Mesenteric fat pad (tissue), 1 donor: Measurements from ENCODE around the gene ROBO2. TPM values are rescaled to one million over a fixed set of nuclear protein-coding genes. Genes with fewer than 3 reads are reported as not detected.

Source experiments
- DNase-seq: peaks from one replicate; pipeline ENCODE4 v3.0.0-alpha.2; 2020; ENCODE audit warnings: low spot score
- total RNA-seq: library from RNA; stranded (reverse); fragmentation: NEBNext Ultra II Directional; extraction: Animal tissue kit (Norgen Biotek cat#: 25700); gene quantifications from one replicate; pipeline ENCODE4 v1.2.1, GENCODE V29; 2021
- donor health status: DM: yes; HTN: yes; CAD: no.

Gene ROBO2
- total RNA-seq, 1 donor from 2014 or later = 1.8 TPM

DNA sequence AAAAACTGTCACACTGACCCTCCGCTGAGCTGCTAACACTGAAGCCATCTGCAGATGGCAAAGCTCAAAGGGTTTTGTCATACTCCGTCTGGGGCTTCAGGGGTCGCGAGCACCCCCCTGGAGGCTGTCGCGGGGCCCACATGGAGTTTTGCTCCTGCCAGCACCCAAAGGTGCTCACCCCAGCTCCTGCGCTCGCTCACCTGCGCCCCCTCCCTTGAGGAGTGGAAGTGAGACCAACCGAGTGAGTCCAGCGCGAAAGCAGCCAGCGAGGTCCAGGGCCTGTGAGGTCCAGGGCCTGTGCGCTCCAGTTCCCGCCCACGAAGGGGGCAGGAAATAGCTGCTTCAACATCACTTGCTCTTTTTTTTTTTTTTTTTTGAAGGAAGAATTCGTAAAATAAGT is 208.5 kb downstream of the ROBO2 start:
- DNase-seq = no peak

GRCh38 chr3:77251136-77251535 is 211.2 kb downstream of the ROBO2 start:
- no peak for DNase-seq

DNA sequence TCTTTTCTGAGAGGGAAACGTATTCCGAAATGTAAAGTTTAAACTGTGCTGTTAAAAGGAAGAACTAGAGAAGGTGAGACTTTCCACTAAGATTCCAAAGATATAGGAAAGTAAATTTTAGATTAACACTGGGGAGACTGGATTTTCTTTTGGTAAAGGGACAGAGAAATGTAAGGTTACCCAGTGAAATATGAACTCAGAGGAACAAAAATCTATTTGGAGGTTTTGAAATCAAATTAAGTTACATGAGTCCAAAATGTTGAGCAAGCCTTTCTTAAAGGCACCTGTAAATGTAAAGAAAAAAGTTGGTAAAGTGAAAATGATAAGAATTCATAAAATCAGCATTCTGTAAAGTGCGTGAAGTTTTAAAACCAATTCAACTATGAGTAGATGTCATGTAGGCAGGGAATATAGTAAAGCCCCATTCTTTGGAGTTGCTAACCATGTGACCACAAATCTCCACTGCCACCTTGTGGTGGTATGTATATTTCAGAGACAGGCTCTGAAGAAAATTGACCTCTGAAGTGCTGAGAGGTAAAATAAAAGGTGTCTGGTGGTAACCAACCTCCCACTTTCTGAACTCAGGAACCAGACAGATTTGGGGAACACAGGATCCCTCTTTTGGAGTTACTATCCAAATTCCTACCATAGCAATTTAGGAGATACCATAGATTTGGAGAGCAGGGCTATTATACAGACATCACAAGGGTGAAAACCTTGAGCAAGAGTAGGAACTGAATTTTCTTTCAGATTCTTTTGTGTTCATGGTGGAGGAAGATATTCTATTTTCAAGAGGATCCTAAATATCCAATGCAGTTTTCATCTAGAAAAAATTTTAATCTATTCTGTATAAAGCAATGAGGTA is 215.3 kb downstream of the ROBO2 start:
- no peak for DNase-seq

GRCh38 chr3:77256584-77257503 is 216.9 kb downstream of the ROBO2 start:
- no peak for DNase-seq

DNA sequence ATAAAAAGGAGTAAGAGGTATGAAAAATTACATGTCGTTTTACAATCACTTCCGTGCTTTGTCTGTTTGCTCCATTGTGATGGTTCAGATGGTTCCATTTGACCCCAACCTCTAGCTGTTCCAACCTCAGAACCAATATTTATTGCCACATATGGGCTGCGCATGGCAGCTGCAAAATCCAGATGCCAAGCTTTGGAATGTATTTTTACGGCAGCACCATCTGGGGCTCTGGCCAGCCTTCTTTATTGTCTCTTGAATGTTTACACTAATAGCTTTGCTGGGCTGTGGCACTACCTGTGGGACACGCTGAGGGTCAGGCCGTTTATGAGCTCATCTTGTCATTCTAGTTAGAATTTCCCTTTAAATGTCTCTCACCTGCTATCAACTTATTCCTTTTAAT is 219.8 kb downstream of the ROBO2 start:
- DNase-seq = no peak

DNA sequence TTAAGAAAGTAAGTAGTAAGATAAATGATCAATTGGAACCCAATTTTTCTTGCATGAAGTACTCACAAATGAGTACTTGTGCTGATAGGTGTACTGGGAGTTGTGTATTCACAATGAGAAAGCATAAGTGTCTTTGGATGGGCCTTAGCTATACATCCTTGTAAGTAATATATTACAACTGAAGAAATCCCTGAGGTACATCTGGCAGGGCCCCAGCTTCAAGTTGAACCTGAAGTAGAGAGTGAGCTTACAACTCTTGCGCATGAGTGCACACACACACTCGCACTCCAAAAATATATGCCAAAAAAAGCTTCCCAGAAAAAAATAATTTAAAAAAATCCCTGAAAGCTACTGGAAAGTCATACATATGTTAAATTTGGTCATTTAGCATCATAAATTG is 222.5 kb downstream of the ROBO2 start:
- no peak for DNase-seq

GRCh38 chr3:77267589-77267988 is 227.7 kb downstream of the ROBO2 start:
- no peak for DNase-seq

DNA sequence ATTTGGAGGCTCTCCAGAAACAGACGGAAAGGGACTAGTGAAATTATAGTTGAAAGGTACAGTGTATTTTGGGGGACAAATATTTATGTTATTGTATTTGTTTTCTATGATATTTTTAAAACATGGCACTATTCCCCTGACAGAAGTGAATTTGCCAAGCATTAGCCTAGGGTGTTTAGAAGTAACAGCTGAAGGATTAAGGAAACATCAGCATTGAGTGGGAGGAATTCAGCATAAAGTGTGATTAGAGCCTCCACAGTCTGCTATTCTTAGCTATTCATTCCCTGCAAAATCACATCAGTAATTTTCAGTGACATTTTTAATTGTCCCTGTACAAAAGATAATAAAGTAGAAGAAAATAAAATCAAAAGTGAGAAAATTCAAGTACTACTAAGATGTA is 231.4 kb downstream of the ROBO2 start:
- no peak for DNase-seq

DNA sequence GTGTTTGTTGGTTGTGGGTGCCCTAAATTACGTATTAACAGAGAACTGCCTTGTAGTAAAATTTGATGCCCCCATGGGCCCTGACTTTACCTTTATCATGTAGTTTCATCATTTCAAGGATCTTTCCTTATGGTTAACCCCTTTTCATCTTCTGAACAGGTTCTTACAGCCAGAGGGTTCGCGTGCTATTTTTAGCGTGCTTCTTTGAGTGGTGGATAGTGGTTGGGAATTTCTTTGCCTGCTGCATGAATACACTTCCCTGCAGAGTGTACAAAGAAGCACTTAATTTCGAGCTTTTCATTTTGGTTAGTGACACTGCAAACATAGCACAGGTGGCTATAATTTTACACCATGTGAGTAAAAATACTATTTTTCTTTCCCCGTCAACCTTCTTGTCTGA is 231.8 kb downstream of the ROBO2 start:
- DNase-seq = no peak

DNA sequence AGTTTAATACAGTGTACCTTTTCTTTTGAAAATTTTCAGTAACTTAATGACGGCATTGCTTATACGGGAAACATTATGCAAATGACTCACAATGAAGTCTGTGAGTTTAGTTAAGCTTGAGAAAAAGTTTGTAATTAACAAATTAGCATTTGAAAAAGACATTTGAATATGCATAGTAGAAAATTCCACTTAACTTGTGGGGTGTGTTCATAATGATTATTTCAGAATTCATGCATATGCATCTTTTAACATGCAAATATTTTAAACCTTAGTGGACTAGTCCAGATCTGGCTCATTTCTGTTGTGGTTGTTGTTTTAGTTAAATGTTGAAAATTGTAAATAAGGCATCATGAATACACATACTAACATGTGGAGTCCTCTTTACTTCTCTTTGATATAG is 239.4 kb downstream of the ROBO2 start:
- DNase-seq = no peak

DNA sequence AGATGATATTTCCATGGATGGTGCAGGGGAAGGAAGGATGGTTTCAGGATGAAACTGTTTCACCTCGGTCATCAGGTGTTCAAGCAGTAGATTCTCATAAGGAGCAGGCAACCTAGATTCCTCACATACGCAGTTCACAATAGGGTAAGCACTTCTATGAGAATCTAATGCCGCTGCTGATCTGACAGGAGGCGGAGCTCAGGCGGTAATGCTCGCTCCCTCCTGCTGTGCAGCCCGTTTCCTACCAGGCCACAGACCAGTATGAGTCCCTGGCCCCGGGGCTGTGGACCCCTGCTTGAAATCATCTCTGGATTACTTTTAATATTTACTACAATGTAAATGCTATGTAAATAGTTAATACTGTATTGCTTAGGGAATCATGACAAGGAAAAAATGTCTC is 241.8 kb downstream of the ROBO2 start:
- no peak for DNase-seq

- no peak for DNase-seq
Observed at GRCh38 chr3:77283108-77283507, 243.2 kb downstream of the ROBO2 start.

DNA sequence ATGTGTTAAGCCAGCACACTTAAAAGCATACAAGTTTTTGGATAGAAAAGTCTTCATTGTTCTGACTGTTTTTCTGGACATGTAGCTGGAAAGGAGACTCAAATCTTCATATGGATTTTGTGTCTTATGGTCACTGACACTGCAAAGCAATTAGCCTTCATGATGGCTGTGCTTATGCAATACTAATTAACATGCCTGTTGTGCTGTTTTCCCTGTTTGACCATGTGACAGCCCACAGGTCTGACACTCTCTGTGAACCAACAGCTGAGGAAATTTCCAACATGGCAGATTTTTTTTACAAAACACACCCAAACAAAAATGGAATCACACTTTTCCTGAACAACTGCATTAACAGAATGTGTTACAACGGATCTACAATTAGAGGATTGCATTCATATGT is 248.4 kb downstream of the ROBO2 start:
- DNase-seq = no peak

- no peak for DNase-seq
Observed at GRCh38 chr3:77296527-77296926, 256.6 kb downstream of the ROBO2 start.

DNA sequence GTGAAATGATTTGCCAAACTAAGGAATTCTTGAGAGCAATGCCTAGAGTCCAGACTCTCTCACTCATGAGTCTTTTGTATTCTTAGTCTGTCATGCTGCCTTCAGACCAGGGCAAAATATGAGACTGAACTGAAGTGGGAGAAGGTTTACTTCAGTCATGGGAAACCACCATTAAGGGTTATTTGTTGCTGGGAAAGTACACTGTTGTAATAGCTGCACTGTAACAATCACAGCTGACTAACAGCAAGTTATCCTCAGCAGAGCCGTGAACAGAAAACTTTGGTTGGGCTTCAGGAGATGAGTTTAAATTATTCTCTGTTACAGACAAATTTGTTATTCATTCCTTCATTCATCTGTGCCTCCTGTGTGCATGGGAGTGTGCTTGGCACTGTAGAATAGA is 258.5 kb downstream of the ROBO2 start:
- DNase-seq = no peak

DNA sequence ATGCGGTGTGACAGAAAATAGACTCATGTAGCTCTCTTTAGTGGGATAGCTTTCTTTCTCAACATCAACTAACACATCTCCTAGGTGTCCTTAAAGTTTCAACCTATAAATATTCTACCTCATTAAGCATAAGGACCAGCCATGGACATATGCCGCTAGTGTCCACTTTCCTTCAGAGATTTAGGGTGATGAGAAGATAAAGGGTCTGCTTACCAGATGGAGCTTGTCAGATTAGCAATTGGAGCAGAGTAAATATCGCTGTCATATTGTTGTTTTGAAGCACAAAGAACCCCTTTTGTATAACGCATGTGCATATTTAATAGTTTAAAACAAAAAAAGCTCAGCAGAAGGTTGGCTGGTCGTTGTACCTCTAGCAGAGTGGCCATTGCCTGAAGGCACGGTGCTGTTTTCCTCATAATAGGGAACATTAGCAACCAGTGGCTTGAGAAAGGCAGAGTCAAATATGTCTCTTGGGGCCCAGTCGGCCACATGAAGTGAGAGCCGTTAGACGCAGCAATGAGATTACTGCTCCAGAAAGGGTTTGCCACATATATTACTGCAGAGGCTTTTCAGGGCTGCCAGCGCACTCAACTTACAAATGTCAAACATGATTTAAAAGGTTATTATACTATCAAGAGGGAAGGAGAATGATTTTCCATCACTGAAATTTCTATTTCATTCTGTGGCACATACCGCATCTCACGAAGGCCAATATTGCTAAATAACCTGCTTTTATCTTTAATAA is 264.2 kb downstream of the ROBO2 start:
- DNase-seq = no peak

DNA sequence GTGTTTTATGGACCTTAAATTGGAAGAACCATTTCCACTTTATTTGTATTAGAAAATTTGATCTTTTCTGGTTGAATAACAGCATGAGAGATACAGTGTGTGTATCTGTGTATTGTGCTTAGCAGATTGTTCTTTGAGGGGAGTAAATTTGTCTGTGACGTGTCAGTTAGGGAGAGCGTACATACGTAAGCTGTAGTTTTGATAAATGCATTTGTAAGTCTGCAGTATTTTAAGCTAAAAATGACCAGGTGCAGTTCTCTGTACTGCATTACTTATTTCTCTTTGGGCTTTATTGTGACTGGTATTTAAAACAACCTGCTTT is 264.8 kb downstream of the ROBO2 start:
- no peak for DNase-seq

DNA sequence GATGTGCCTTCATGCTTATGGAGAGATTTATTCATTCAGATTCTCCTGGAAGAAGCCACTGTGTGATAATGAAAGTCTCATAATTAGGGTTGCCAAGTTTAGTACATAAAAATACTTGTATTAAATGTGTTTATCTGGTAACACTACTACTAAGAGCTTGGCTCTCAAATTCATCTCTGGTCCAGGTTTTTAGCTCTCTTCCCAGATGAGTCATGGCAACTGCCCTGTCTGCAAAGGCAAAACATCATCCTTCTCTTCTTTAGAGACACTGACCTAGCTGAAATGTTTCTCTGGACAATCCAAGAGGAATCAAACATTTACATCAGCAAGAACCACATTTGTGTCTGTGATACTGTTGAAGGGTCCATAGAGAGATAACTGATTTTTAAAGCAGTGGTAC is 269.6 kb downstream of the ROBO2 start:
- no peak for DNase-seq

DNA sequence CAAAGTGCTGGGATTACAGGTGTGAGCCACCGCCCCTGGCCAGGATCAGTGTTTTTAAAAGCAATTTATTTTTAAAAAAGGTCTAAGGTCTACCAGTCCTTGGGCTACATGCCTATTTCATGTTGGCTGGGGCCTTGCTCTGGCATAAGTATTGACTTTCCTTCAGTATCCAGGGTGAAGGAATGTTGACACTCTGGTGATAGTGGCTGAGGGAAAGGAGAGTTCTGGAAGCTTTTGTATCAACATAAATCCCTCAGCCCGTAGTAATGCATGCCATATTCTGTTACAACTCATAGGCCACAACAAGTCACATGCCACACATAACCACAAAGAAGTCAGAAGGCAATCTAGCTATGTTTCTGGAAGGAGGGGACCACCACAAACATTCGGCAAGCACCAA is 273.9 kb downstream of the ROBO2 start:
- DNase-seq = no peak

- no peak for DNase-seq
Observed at GRCh38 chr3:77319711-77320110, 279.8 kb downstream of the ROBO2 start.

GRCh38 chr3:77320514-77320913 is 280.6 kb downstream of the ROBO2 start:
- DNase-seq = no peak

DNA sequence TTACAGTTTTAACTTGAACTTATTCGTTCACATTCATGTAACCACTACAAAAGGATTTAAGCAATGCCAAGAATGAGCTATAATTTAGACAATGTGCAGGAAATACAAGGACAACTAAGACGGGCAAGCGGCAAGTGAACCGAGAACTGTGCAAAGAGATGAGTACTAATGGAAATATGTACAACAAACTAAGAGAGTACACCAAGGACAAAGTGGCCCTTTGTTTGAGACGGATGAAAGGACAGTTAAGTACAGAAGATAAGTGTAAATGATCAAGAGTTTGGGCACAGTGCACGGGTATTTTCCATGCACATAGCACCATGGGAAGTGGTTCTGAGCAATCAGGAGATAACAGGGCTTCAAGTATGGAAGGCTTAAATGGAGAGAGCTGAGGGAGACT is 281.7 kb downstream of the ROBO2 start:
- no peak for DNase-seq
